HG02885 (cell line): ENCODE data around the gene RNF10.
"Not testable (repeated sequence)": the region's sequence is repeated elsewhere in the genome, so short reads cannot be mapped to it uniquely, and the experiment has no call there.

Experiments used
- ATAC-seq: cut with Tn5 transposase; IDR thresholded peaks from one replicate; pipeline ENCODE4 v1.9.1; 2021; ENCODE audit warnings: mild to moderate bottlenecking; ENCODE audit not compliant: unreplicated experiment, poor library complexity

The RNF10 gene

GRCh38 chr12:120599672-120600552 is 65.8 kb downstream of the RNF10 start:
- no peak for ATAC-seq

GRCh38 chr12:120602416-120602815 is 68.3 kb downstream of the RNF10 start:
- ATAC-seq = not testable (repeated sequence)

- ATAC-seq = no peak
These were observed 76.4 kb downstream of the RNF10 start for GRCh38 chr12:120610560-120610959.

GRCh38 chr12:120611534-120611933 is 77.4 kb downstream of the RNF10 start:
- not testable (repeated sequence) for ATAC-seq

- ATAC-seq = no peak
These were observed 80.7 kb downstream of the RNF10 start for GRCh38 chr12:120614848-120615247.

GRCh38 chr12:120617193-120617592 is 83.0 kb downstream of the RNF10 start:
- ATAC-seq = not testable (repeated sequence)

GRCh38 chr12:120617767-120618166 is 83.6 kb downstream of the RNF10 start:
- ATAC-seq = not testable (repeated sequence)

GRCh38 chr12:120618954-120619615 is 84.9 kb downstream of the RNF10 start:
- ATAC-seq = no peak

GRCh38 chr12:120620624-120621023 is 86.5 kb downstream of the RNF10 start:
- ATAC-seq = no peak

- no peak for ATAC-seq
These were observed 91.6 kb downstream of the RNF10 start for GRCh38 chr12:120625557-120626419.
